BLaER1 treated with 17β-estradiol and CSF1 and Interleukin-3, amounts not matched to agents 10 nM and 100 nM (cell line): Measurements from ENCODE around the gene STPG2.

Experiments used
- H3K27ac ChIP-seq, 11 experiments: shearing (Covaris generic); formaldehyde crosslinking; 2 replicates each; pipeline ENCODE4 v1.8.1; 2022
- H3K27me3 ChIP-seq, 11 experiments: shearing (Covaris generic); formaldehyde crosslinking; 2 replicates each; pipeline ENCODE4 v1.8.1; 2022
- H3K36me3 ChIP-seq, 11 experiments: shearing (Covaris generic); formaldehyde crosslinking; 2 replicates each; pipeline ENCODE4 v1.8.1; 2022
- H3K4me1 ChIP-seq, 10 experiments: shearing (Covaris generic); formaldehyde crosslinking; 2 replicates each; pipeline ENCODE4 v1.8.1; 2022
- H3K4me2 ChIP-seq, 11 experiments: shearing (Covaris generic); formaldehyde crosslinking; 2 replicates each; pipeline ENCODE4 v1.8.1; 2022
- H3K4me3 ChIP-seq, 10 experiments: shearing (Covaris generic); formaldehyde crosslinking; 2 replicates each; pipeline ENCODE4 v1.8.1; 2022
- H3K9ac ChIP-seq, 11 experiments: shearing (Covaris generic); formaldehyde crosslinking; 2 replicates each; pipeline ENCODE4 v1.8.1; 2022
- H3K9me3 ChIP-seq, 11 experiments: shearing (Covaris generic); formaldehyde crosslinking; replicated peaks in 1 of 11; 2 replicates each; pipeline ENCODE4 v1.8.1; 2022
- H4K20me1 ChIP-seq, 11 experiments: shearing (Covaris generic); formaldehyde crosslinking; 2 replicates each; pipeline ENCODE4 v1.8.1; 2022
- Cebpa-rat ChIP-seq, 11 experiments: shearing (Covaris generic); IDR thresholded peaks; 2 replicates each; pipeline ENCODE4 v1.8.1; 2022

Gene STPG2

DNA sequence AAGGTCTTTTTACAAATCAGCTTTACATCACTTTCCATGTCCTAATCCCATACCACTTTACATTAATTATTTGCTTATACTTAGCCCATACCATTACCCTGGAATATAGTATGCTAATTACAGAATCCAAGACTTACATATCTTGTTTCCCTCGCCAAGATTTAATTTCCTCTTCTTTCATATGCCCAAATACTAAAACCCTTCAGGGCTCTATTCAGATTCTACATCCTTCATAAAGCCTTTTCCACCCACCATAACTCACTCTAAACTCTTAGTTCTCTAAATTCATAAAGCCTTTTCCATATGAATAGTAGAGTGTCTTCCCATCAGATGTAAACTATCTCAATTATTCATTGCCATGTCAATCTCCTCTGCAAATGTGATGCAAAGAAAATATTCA is 390.7 kb downstream of the STPG2 start:
- Histone ChIP-seq H3K27me3 (no peaks in the 10 kb centered on the region), H3K4me3 (no peak overlapping the region), H3K36me3 (no peaks in the 10 kb centered on the region), H3K9me3 (no peaks in the 10 kb centered on the region), H3K4me1 (no peaks in the 10 kb centered on the region), H3K4me2 (no peak overlapping the region), H3K27ac (no peak overlapping the region), H4K20me1 (no peaks in the 10 kb centered on the region), H3K9ac (no peak overlapping the region)
- TF ChIP-seq Cebpa-rat (IDR thresholded peaks at IDR 0.05): no peak

GRCh38 chr4:97747945-97748344 is 395.3 kb downstream of the STPG2 start:
- H4K20me1 ChIP-seq: no peaks in the 10 kb centered on the region
- H3K9me3 ChIP-seq: no peaks in the 10 kb centered on the region
- no peak overlapping the region for H3K27ac ChIP-seq
- H3K4me1 ChIP-seq: no peaks in the 10 kb centered on the region
- TF ChIP-seq Cebpa-rat (IDR thresholded peaks at IDR 0.05): no peak
- H3K4me3 ChIP-seq: no peak overlapping the region
- no peak overlapping the region for H3K9ac ChIP-seq
- no peaks in the 10 kb centered on the region for H3K27me3 ChIP-seq
- no peaks in the 10 kb centered on the region for H3K36me3 ChIP-seq
- no peak overlapping the region for H3K4me2 ChIP-seq

GRCh38 chr4:97720869-97721432 is 422.3 kb downstream of the STPG2 start:
- Histone ChIP-seq H3K27me3 (no peaks in the 10 kb centered on the region), H3K36me3 (no peaks in the 10 kb centered on the region), H3K27ac (no peak overlapping the region), H3K4me2 (no peak overlapping the region), H4K20me1 (no peaks in the 10 kb centered on the region), H3K4me3 (no peak overlapping the region), H3K4me1 (no peaks in the 10 kb centered on the region), H3K9ac (no peak overlapping the region), H3K9me3 (peaks cover 0 to 7% (median 0%) of the 10 kb centered on the region in 11 experiments; a peak in 2 of 22 replicates)
- no peak for TF ChIP-seq Cebpa-rat (IDR thresholded peaks at IDR 0.05)

GRCh38 chr4:97691111-97691605 is 452.1 kb downstream of the STPG2 start:
- Histone ChIP-seq H4K20me1 (no peaks in the 10 kb centered on the region), H3K4me2 (peak overlapping the region in 3 of 11 experiments; percentile 1 to 10 (median 9); a peak in 2 of 22 replicates), H3K36me3 (no peaks in the 10 kb centered on the region), H3K27me3 (no peaks in the 10 kb centered on the region), H3K9me3 (peaks cover under 1 to 13% (median 6%) of the 10 kb centered on the region in 11 experiments; a peak in 14 of 22 replicates), H3K4me3 (no peak overlapping the region), H3K4me1 (peaks cover 0 to 5% (median 0%) of the 10 kb centered on the region in 10 experiments; a peak in 2 of 20 replicates), H3K9ac (no peak overlapping the region), H3K27ac (no peak overlapping the region)
- TF ChIP-seq Cebpa-rat (IDR thresholded peaks at IDR 0.05): no peak

GRCh38 chr4:97670703-97671269 is 472.5 kb downstream of the STPG2 start:
- no peak for TF ChIP-seq Cebpa-rat (IDR thresholded peaks at IDR 0.05)
- H3K4me3 ChIP-seq: no peak overlapping the region
- H3K36me3 ChIP-seq: no peaks in the 10 kb centered on the region
- H3K4me2 ChIP-seq: no peak overlapping the region
- peaks cover 3 to 5% (median 4%) of the 10 kb centered on the region in 11 experiments for H3K9me3 ChIP-seq
- no peaks in the 10 kb centered on the region for H3K4me1 ChIP-seq
- H3K9ac ChIP-seq: no peak overlapping the region
- no peaks in the 10 kb centered on the region for H4K20me1 ChIP-seq
- H3K27me3 ChIP-seq: no peaks in the 10 kb centered on the region
- no peak overlapping the region for H3K27ac ChIP-seq

DNA sequence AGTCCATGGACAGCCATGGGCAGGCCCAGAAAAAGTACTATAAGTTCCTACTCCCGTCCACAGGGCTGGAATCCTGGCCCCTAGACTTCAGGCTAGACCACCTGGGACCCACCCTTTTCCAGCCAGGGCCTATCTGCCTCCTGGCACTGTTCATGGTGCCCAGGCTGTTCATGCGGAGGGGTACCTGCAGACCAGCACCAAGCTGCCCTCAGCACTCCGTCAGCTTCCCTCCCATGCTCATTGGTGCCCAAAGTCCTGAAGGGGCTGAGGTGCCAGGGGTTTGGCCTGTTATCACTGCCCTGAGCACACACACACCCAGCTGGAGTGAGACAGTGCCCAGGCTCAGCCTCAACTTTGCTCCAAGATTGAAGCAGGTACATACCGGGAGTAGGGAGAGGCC is 477.7 kb downstream of the STPG2 start:
- TF ChIP-seq Cebpa-rat (IDR thresholded peaks at IDR 0.05): no peak
- Histone ChIP-seq H3K9me3 (peaks cover 17 to 20% (median 19%) of the 10 kb centered on the region in 11 experiments), H3K4me2 (no peak overlapping the region), H3K36me3 (no peaks in the 10 kb centered on the region), H3K27me3 (no peaks in the 10 kb centered on the region), H3K9ac (no peak overlapping the region), H3K4me1 (no peaks in the 10 kb centered on the region), H3K4me3 (no peak overlapping the region), H3K27ac (no peak overlapping the region), H4K20me1 (no peaks in the 10 kb centered on the region)

- Histone ChIP-seq H4K20me1 (no peaks in the 10 kb centered on the region), H3K4me3 (no peak overlapping the region), H3K36me3 (no peaks in the 10 kb centered on the region), H3K4me1 (no peaks in the 10 kb centered on the region), H3K27ac (no peak overlapping the region), H3K9me3 (peaks cover 17 to 20% (median 19%) of the 10 kb centered on the region in 11 experiments), H3K4me2 (no peak overlapping the region), H3K27me3 (no peaks in the 10 kb centered on the region), H3K9ac (no peak overlapping the region)
- no peak for TF ChIP-seq Cebpa-rat (IDR thresholded peaks at IDR 0.05)
Measured at GRCh38 chr4:97664741-97665140, 478.5 kb downstream of the STPG2 start.

DNA sequence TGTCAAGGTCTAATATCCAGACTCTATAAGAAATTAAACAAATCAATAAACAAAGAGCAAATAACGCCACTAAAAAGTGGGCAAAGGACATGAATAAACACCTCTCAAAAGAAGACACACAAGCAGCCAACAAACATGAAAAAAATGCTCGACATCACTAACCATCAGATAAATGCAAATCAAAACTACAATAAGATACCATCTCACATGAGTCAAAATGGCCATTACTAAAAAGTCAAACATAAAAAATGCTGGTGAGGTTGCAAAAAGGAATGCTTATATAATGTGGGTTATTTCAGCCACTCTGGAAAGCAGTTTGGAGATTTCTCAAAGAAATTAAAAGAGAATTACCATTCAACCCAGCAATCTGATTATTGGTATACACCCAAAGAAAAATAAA is 481.1 kb downstream of the STPG2 start:
- Histone ChIP-seq H3K9ac (no peak overlapping the region), H3K4me3 (no peak overlapping the region), H3K4me2 (no peak overlapping the region), H3K27me3 (no peaks in the 10 kb centered on the region), H3K36me3 (no peaks in the 10 kb centered on the region), H3K27ac (no peak overlapping the region), H4K20me1 (no peaks in the 10 kb centered on the region), H3K4me1 (no peaks in the 10 kb centered on the region), H3K9me3 (peaks cover 17 to 20% (median 19%) of the 10 kb centered on the region in 11 experiments)
- TF ChIP-seq Cebpa-rat (IDR thresholded peaks at IDR 0.05): no peak

DNA sequence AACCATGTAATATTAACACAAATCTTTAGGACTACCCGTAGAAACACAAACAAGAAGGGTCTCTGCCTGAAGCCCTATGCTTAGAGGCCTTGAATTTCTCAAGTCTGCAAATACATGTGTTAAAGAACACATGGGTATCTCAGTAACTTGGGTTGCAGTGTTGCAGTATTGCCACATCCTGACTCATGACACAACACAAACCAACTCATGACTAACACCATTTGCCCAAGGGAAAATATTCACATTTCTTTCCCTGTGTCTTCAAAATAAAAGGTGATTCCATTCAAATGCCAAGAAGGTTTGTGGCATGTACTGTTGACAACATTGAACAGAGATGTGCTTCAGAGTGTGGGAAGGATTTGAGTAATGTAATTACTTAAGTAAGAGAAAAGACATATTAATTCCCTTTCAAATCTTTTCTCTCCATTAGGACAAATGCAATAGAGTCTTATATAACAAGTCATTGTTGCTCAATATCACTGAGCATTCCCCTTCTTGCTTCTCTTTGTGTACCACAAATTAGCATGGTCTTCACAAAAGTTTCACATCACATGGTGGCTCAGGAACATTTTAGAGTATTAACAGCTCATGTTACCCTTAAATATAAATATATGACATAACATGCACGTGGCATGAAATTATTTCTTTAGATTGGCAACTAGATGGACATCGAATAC is 487.1 kb downstream of the STPG2 start:
- Histone ChIP-seq H3K9ac (no peak overlapping the region), H3K4me3 (no peak overlapping the region), H3K4me2 (no peak overlapping the region), H3K4me1 (peaks cover 0 to 7% (median 0%) of the 10 kb centered on the region in 10 experiments; a peak in 2 of 20 replicates), H3K9me3 (no peaks in the 10 kb centered on the region), H4K20me1 (no peaks in the 10 kb centered on the region), H3K27me3 (no peaks in the 10 kb centered on the region), H3K27ac (no peak overlapping the region), H3K36me3 (no peaks in the 10 kb centered on the region)
- TF ChIP-seq Cebpa-rat (IDR thresholded peaks at IDR 0.05): peak in 3 of 11 experiments; percentile 14 to 48 (median 43); a peak in 2 of 22 replicates
